ENCODE data around the gene RIMOC1.
"Not testable (repeated sequence)": the region's sequence is repeated elsewhere in the genome, so short reads cannot be mapped to it uniquely, and the experiment has no call there.

Gene RIMOC1

DNA sequence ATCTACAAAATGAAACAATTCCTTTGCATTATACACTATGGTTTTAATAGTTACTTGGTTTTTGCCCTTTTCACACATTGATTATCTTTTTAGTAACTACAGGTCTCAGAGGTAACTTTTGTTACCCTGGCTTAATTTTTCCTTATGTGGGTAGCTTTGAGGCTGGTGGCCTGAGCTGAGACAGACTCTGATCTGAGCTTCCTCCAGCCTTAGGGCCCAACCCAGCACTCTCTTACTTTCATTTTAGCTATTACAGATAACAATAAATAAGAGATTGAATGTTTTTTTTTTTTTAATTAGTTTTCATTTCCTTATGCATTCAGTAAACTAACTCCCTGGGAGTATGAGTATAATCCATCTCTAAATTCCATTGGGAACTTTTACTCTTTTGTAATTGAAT is 18.9 kb upstream of the RIMOC1 start:
- DNase-seq, result no peak

- no peak for DNase-seq
These were observed 13.0 kb upstream of the RIMOC1 start for GRCh38 chr5:41891066-41891707.

DNA sequence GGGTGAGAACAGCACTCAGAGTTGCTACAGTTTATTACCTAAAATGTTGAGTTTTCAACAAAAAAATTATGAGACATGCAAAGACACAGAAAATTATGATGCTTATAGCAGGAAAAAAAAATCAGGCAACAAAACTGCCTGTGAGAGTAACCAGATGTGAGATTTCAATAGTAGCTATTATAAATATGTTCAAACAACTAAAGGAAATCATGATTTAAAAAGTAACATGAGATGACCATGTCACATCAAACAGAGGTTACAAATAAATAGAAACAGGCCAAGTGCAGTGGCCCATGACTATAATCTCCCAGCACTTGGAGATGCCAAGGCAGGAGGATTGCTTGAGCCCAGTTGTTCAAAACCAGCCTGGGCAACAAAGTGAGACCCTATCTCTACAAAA is 12.1 kb upstream of the RIMOC1 start:
- DNase-seq, result no peak

- DNase-seq, result no peak
These were observed 10.9 kb upstream of the RIMOC1 start for GRCh38 chr5:41893074-41893851.

- DNase-seq, result no peak
These were observed 7.9 kb upstream of the RIMOC1 start for GRCh38 chr5:41896230-41896629.

GRCh38 chr5:41903382-41903891 is 707 bp upstream of the RIMOC1 start:
- DNase-seq, result no peak

- no peak for DNase-seq
These were observed 2.0 kb downstream of the RIMOC1 start for GRCh38 chr5:41906151-41906550.

DNA sequence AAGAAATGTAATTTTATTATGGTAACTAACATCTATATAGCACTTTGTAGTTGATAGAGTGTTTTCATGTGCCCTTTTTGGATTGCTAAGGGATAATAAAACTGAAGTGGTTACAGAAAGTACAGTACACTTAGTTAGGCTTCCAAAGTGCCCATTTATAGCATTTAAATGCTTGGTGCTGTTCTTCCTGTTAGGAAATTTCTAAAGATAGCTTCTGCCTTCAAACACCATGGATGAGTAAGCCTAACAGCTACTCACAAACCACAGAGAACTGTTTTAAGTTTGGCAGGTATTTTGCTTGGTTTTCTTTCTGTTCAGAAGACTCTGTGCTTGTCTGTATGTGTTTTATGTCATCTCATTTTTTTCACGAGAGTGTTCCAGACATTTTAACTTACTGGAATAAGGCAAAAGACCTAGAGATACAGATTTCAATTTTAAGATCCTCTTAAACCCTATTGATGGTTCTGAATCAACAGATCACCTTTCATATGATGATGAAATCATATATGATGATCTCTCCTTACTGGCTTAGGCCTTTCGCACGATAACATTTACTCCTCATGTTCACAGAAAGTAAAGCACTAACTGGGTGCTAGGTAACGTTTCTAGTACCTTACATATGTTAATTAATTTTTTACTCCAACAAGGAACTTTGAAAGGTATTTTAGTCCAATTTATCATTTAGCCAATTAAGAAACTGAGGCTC is 4.4 kb downstream of the RIMOC1 start:
- DNase-seq, result no peak

- DNase-seq, result no peak
These were observed 14.0 kb downstream of the RIMOC1 start for GRCh38 chr5:41918105-41918504.

DNA sequence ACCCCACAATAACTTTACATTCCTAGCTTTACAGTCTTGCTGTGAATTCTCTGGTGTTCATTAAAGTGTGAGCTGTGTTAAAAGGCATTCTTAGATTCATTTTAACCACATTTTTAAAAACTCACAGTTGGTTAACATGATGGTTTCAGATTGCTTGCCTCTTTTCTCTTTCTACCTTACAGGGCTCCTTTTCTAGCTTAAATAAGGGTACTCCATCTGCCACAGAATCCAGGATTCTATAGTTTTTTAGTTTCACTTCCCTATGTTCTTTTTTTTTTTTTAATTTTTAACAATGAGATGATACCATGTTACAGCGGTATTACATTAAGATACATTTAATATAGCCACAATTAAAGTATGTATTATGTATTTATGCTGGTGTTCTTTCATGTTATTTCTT is 17.0 kb downstream of the RIMOC1 start:
- no peak for DNase-seq

DNA sequence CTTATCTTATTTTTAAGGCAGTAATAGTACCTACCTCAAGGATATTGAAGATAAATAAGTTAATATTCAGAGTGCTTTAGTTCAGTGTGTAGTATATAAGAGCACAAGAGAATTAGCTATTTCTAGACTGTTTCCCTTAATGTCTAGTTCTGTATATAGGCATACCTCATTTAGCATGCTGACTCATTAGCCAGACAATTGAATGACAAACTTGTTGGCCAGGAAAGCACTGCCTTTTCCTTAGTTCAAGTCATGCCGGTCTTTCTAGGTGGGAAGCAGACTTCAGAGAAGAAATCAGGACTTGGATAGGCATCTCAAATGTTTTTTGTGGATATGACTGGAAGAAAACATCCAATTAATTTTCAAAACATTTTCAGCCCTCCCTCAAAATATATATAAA is 17.7 kb downstream of the RIMOC1 start:
- no peak for DNase-seq

DNA sequence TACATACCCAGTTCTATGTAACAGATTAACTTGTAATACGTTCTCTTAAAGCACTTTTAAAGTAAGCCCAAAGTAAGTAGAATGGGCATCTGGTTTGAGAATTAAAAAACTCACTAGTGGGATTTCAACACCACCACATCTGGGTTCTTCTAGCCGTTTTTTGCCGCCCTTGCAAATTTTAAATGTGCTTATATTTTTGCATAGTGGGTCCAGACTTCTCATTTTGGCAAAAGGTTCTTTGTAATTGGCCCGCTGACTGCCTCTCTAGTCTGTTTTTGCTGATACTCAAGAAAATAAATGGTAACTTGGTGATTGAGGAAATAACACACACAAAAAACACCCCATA is 20.4 kb downstream of the RIMOC1 start:
- DNase-seq, result no peak

DNA sequence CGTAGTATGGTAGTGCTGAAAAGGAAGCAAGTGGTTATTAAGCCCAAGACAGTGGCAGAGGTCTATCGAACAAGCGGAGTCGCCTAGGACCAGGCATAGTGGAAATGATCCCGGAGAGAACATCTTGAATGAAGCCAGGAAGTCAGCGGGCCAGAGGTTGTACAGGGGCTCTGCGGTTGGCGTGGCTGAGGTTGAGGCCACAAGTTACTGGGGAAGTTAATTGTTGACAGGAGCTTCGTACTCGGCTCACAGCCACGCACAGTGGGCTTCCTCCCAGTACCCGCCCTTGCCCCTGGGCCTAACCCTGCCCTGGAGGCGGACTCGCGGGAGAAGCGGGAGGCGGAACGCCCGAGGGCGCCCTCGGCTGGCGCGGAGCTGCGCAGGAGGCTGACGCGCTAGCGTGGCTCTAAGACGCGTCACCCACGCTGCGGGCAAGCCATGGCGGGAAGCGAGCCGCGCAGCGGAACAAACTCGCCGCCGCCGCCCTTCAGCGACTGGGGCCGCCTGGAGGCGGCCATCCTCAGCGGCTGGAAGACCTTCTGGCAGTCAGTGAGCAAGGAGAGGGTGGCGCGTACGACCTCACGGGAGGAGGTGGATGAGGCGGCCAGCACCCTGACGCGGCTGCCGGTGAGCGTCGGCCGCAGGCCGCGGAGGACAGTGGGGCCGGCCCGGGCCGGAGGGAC is 20.9 kb downstream of the RIMOC1 start, which contains the start of gene FBXO4:
Gene FBXO4 (plus strand): TSS at position 410 of the 683 bp plus-strand sequence. CDS start 29 bp downstream, at position 439.
- DNase-seq, result peak in 55 of 56 donors; percentile 26 to 86 (median 67)

GRCh38 chr5:41925555-41925951 is 21.4 kb downstream of the RIMOC1 start:
- peak in 20 of 56 donors; percentile 6 to 65 (median 32) for DNase-seq

DNA sequence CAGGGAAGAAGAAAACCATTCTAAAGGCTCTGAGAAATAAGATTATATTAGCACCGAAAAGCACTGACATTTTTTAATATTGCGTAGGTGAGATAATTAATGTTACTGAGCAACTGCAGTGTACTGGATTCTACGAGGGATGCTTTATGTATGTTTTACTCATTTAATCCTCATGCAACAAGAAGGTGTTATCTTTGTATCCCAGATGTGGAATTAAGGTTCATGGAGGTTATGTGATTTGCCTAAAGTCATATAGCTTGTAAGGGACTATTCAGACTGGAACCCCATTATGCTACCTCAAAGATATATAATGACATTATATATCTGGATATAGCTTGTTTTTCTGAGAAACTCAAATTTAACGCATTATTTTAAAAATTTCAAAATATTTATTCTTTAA is 23.5 kb downstream of the RIMOC1 start:
- DNase-seq, result no peak

DNA sequence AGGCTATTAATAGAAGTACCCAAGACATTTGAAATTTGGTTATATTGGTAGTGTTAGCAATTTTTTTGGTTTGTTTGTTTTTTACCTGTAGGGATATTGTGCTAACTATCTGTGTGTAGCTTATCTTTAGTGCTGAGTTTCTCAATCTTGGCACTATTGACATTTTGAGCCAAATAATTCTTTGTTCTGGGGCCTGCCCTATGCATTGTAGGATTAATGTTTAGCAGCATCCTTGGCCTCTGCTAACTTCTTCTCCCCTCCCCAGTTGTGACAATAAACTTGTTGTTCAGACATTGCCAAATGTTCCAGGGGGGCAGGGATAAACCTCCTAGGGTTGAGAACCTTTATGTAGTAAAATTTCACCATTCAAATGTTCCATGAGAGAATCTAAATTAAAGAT is 24.9 kb downstream of the RIMOC1 start:
- DNase-seq, result no peak

DNA sequence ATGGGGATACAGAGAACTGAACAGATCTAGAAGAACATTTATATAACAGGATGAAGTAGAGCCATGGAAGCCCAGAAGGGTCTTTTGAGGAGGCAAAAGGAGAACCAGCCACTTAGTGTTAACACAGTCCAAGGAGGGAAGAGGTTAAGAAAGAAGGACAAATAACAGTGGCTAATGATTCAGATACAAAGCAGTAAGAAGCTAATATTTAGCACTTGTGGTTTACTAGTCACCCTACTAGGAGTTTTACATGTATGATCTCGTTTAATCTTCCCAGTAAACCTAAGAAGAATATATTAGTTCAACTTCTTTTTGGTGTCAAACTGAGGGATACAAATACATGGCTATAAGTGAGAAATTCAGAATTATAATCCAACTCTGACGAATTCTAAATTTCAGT is 28.6 kb downstream of the RIMOC1 start:
- DNase-seq, result no peak

GRCh38 chr5:41935544-41935943 is 31.4 kb downstream of the RIMOC1 start:
- no peak for DNase-seq

DNA sequence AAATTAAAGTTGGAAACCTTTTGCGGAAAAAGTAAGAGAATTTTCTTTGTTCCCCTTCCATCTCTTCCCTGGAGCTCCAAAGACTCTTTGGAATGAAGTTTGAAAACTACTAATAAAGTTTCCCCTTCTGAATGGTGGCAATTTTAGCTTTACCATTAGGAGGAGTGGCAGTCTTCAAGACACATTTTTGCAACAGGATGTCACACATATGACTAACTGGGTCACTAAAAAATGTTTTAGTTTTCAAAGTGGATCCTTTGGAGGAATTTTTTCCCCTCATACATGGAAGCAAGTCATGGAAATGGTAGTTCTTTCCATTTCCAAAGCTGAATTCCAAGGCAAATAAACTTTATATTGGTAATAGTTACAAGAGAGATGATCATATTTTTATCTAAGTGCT is 36.5 kb downstream of the RIMOC1 start:
- no peak for DNase-seq

GRCh38 chr5:41945332-41945955 is 41.3 kb downstream of the RIMOC1 start:
- not testable (repeated sequence) for DNase-seq

- DNase-seq, result no peak
These were observed 47.1 kb downstream of the RIMOC1 start for GRCh38 chr5:41951224-41951623.

Data from amygdala (tissue), 56 donors.